K562 (cell line): ENCODE data around the gene ZFP3. TPM values are rescaled to one million over a fixed set of nuclear protein-coding genes. Genes with fewer than 3 reads are reported as not detected.
A peak's percentile ranks its signal among the peaks of the same experiment; 100 is the strongest.
"Not testable (repeated sequence)": the region's sequence is repeated elsewhere in the genome, so short reads cannot be mapped to it uniquely, and the experiment has no call there.

Source experiments
- ATAC-seq: fragments of 200-7000 bp; cut with Tn5 transposase; 3 replicates; pipeline ENCODE4 v1.9.1; 2020; ENCODE audit warnings: moderate library complexity
- BruUV-seq: library from RNA; stranded (reverse); fragments of 400-500 nt; replicated peaks from 2 replicates; lab custom pipeline; 2021; lab: Mats Ljungman, UMichigan
- CTCF ChIA-PET: fragments of 300-600 bp; formaldehyde crosslinking; extraction: SDS; loops from one replicate; lab custom pipeline; 2021; ENCODE audit warnings: low intra/inter-chr PET ratio; lab: Yijun Ruan, JAX
- POLR2A ChIA-PET: fragments of 300-600, 350-650 bp; sonication (Branson Sonifier 250); formaldehyde crosslinking; extraction: SDS; loops from one replicate; lab custom pipeline; 2021; ENCODE audit warnings: antibody characterized with exemption, inconsistent platforms; lab: Yijun Ruan, JAX
- DNase-seq, 4 experiments: peaks; one replicate each; pipeline versions ENCODE4 v3.0.0 to v3.0.0-alpha.2; 2011 to 2018; ENCODE audit warnings: low spot score in 3 of 4, mixed read lengths in 3 of 4; ENCODE audit errors: extremely low read depth in 1 of 4
- FAIRE-seq: peaks from 2 replicates; lab custom pipeline; 2011; peaks lifted over from hg19 to GRCh38; lab: Jason Lieb, UNC
- H2AFZ ChIP-seq: 2 replicates; pipeline ENCODE4 v1.6.0; 2011; ENCODE audit warnings: low read depth, low read length, control low read depth, inconsistent platforms
- H3K27ac ChIP-seq: fragments of 200-600 bp; 3 replicates; pipeline ENCODE4 v1.8.0; 2011; ENCODE audit warnings: low read depth, mild to moderate bottlenecking, control low read depth, inconsistent platforms, low read length, moderate library complexity, mixed read lengths; ENCODE audit errors: extremely low read depth
- H3K27me3 ChIP-seq, 2 experiments: fragments of 300-600 bp in 1 of 2; 2 replicates in 1 of 2; 3 replicates in 1 of 2; pipeline versions ENCODE4 v1.6.0 to v1.8.0; 2011; ENCODE audit warnings: inconsistent platforms in 2 of 2, low read length in 2 of 2, mild to moderate bottlenecking in 1 of 2, mixed read lengths in 1 of 2, moderate library complexity in 1 of 2; ENCODE audit not compliant: control insufficient read depth in 2 of 2, insufficient read depth in 2 of 2
- H3K36me3 ChIP-seq: fragments of 300-600 bp; 3 replicates; pipeline ENCODE4 v1.8.0; 2011; ENCODE audit warnings: mild to moderate bottlenecking, low read length, inconsistent platforms; ENCODE audit not compliant: control insufficient read depth, insufficient read depth
- H3K4me1 ChIP-seq, 2 experiments: fragments of 200-600 bp in 1 of 2; replicated peaks in 1 of 2; 2 replicates in 1 of 2; 3 replicates in 1 of 2; pipeline versions ENCODE4 v1.5.1 to v1.8.0; 2011; ENCODE audit warnings: inconsistent platforms in 2 of 2, low read length in 2 of 2, mild to moderate bottlenecking in 1 of 2, mixed read lengths in 1 of 2, moderate library complexity in 1 of 2; ENCODE audit not compliant: control insufficient read depth in 2 of 2, insufficient read depth in 2 of 2
- H3K4me2 ChIP-seq: 2 replicates; pipeline ENCODE4 v1.6.1; 2011; ENCODE audit warnings: low read length, control low read depth, inconsistent platforms, mixed read lengths; ENCODE audit not compliant: insufficient read depth
- H3K4me3 ChIP-seq: fragments of 200-600 bp; sonication (generic), shearing (Covaris generic); 2 replicates; pipeline ENCODE4 v1.5.1; 2016; ENCODE audit warnings: control low read depth, inconsistent platforms
- H3K79me2 ChIP-seq: fragments of 200-600 bp; 3 replicates; pipeline ENCODE4 v1.8.0; 2011; ENCODE audit warnings: low read length, inconsistent platforms; ENCODE audit not compliant: control insufficient read depth, insufficient read depth
- H3K9ac ChIP-seq, 2 experiments: 2 replicates each; pipeline versions ENCODE4 v1.6.0 to v1.6.1; 2011; ENCODE audit warnings: low read depth in 2 of 2, low read length in 2 of 2, control low read depth in 1 of 2, inconsistent platforms in 1 of 2, mild to moderate bottlenecking in 1 of 2, mixed read lengths in 1 of 2; ENCODE audit not compliant: insufficient read depth in 1 of 2
- H3K9me1 ChIP-seq: one replicate; pipeline ENCODE4 v1.6.0; 2011; ENCODE audit warnings: inconsistent platforms, mild to moderate bottlenecking, low read length, moderate library complexity; ENCODE audit not compliant: control insufficient read depth, insufficient read depth
- H3K9me3 ChIP-seq: replicated peaks from 2 replicates; pipeline ENCODE4 v1.5.1; 2011; ENCODE audit warnings: low read depth, low read length, inconsistent platforms; ENCODE audit not compliant: control insufficient read depth, insufficient read depth
- H4K20me1 ChIP-seq: replicated peaks from 2 replicates; pipeline ENCODE4 v1.6.1; 2011; ENCODE audit warnings: low read length, inconsistent platforms, mixed read lengths; ENCODE audit not compliant: control insufficient read depth, insufficient read depth
- NRF1 ChIP-seq, 2 experiments: fragments of 450-650 bp; IDR thresholded peaks in 1 of 2; conservative IDR thresholded peaks in 1 of 2; 2 replicates each; pipeline ENCODE4 v1.6.1; 2014; ENCODE audit warnings: mild to moderate bottlenecking in 2 of 2
- WGBS: fragments of 100-300 bp; shearing (Covaris generic); methylation state at CpG from one replicate; pipeline ENCODE4 v1.1.6; 2016; ENCODE audit warnings: low coverage, mixed read lengths; ENCODE audit not compliant: insufficient coverage; ENCODE audit errors: missing lambda C conversion rate; 5-methylcytosine and 5-hydroxymethylcytosine counted together
- in situ Hi-C: fragments of 300-500 bp; cut with MboI; formaldehyde crosslinking; loops from 4 replicates; pipeline ENCODE4 v1.15.0; 2018; ENCODE audit warnings: inconsistent platforms, mixed read lengths
- intact Hi-C: fragments of 100-400 bp; cut with micrococcal nuclease; formaldehyde crosslinking; loops from 2 replicates; pipeline ENCODE4 v1.14.2; 2022
- polyA plus RNA-seq, 8 experiments: library from polyadenylated mRNA; depleted of rRNA in 4 of 8; stranded (reverse) in 5 of 8; unstranded in 3 of 8; fragments of >200 nt; fragmentation: Nextera tagmentation in 2 of 8; fragmentation: Illumina TruSeq in 1 of 8; extraction: Ambion mirVana in 2 of 8; extraction: Trizol in 1 of 8; gene quantifications; 2 replicates each; pipeline versions ENCODE4 v1.2.1 to v1.2.3, GENCODE V29; 2011 to 2014; ENCODE audit warnings: inconsistent platforms in 1 of 8, missing spikeins in 1 of 8
- total RNA-seq, 7 experiments: library from RNA; depleted of rRNA in 6 of 7; stranded (reverse); fragments of >200 nt in 6 of 7; fragmentation: Illumina TruSeq in 2 of 7; extraction: Trizol in 2 of 7; gene quantifications; 2 replicates each; pipeline versions ENCODE4 v1.2.1 to v1.2.3, GENCODE V29; 2011 to 2021; ENCODE audit warnings: low replicate concordance in 1 of 7

The ZFP3 gene
- total and polyA plus RNA-seq, 9 of the 15 experiments (the other 6 are each of a cell fraction or from before 2014, with no cell fraction given), result 0.04 TPM; not detected in 8

DNA sequence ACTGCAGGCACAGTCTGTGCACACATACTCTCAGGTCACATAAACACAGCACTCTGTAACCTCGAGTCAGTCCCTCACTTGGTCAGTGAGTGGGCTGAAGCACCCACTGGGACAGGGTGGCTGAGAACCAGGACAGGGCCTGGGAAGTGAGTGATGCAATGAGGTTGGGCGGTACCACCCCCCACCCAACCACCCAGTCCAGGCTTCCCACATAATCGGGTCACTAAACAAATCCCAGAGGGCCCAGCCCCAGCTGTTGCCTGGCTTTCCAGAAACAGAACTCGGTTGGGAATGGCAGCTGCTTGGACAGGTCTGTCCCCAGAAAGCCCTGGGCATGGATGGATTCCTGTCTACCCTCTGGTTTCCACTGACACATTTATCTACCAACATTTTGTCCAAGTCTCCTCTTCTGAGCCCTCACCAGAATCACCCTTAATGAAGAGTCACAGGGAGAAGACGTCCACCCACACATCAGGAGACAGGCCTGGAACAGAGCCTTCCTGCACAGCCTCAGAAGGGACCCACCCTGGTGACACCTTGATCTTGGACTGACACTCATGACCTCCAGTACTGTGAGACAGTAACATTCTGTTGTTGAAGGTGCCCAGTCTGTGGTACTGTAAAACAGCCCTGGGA is 46.0 kb downstream of the ZFP3 start:
- CTCF ChIA-PET, BruUV-seq: not testable (repeated sequence)
- H3K27me3 ChIP-seq, result peaks cover 0 to 16% of the 10 kb centered on the region in 2 experiments; a peak in 2 of 5 replicates

DNA sequence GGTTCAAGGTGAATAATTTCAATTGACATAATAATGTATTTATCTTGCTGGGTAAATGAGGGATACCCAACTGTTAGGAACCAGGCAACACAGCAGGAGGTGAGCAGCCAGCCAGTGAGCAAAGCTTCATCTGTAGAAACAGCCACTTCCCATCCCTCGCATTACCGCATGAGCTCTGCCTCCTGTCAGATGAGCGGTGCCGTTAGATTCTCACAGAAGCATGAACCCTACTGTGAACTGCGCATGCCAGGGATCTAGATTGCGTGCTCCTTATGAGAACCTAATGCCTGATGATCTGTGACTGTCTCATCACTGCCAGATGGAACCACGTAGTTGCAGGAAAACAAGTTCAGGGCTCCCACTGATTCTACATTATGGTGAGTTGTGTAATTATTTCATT is 46.6 kb downstream of the ZFP3 start:
- H3K79me2 ChIP-seq, DNase-seq, H3K9me1 ChIP-seq, FAIRE-seq, BruUV-seq, in situ Hi-C loops, H3K4me2 ChIP-seq, H3K27ac ChIP-seq, H3K4me3 ChIP-seq, H3K9ac ChIP-seq, H2AFZ ChIP-seq, H3K36me3 ChIP-seq, intact Hi-C loops, ATAC-seq, H3K4me1 ChIP-seq, H4K20me1 ChIP-seq, CTCF ChIA-PET, H3K9me3 ChIP-seq: not testable (repeated sequence)
- peaks cover 0 to 19% of the 10 kb centered on the region in 2 experiments; a peak in 2 of 5 replicates for H3K27me3 ChIP-seq
- POLR2A ChIA-PET, result interaction anchor here (0.6 kb wide), 2 partner anchors 11 to 172 kb away, joined by 3 read pairs; no protein-coding TSS in a partner anchor
- TF ChIP-seq NRF1 (conservative IDR thresholded peaks at IDR 0.05 in 1 of 2, IDR thresholded peaks at IDR 0.05 in 1 of 2), result peak; percentile 68 to 74
- WGBS, result 0% methylated on average over 7 of the region's 7 CpGs

More for the DNA sequence above, 46.0 kb downstream of the ZFP3 start:
- intact Hi-C loops, H3K4me3 ChIP-seq, H3K4me2 ChIP-seq, H3K9ac ChIP-seq, H3K9me1 ChIP-seq, in situ Hi-C loops, H3K36me3 ChIP-seq, H3K4me1 ChIP-seq, ATAC-seq, DNase-seq, H3K79me2 ChIP-seq, FAIRE-seq, H3K9me3 ChIP-seq, H2AFZ ChIP-seq, H3K27ac ChIP-seq, H4K20me1 ChIP-seq: not testable (repeated sequence)
- 0% methylated on average over 4 of the region's 5 CpGs for WGBS
- POLR2A ChIA-PET, result interaction anchor here (0.6 kb wide), 1 partner anchor 10 kb away, joined by 3 read pairs; no protein-coding TSS in a partner anchor
